Lung (tissue), 12 donors: ENCODE measurements around the gene ADGRA1. TPM values are rescaled to one million over a fixed set of nuclear protein-coding genes. Genes with fewer than 3 reads are reported as not detected.

Source experiments
- ATAC-seq: fragments of 200-7000 bp; cut with Tn5 transposase; one replicate; pipeline ENCODE4 v1.9.1; 2020; ENCODE audit warnings: moderate number of reproducible peaks; ENCODE audit not compliant: insufficient read depth, low FRiP score
- DNase-seq, 3 donors: peaks; one replicate each; pipeline ENCODE4 v3.0.0-alpha.2; 2013 to 2017
- H3K27ac ChIP-seq, 2 donors: one replicate each; pipeline ENCODE4 v1.5.1; 2013; ENCODE audit warnings: mild to moderate bottlenecking in 2 of 2, moderate library complexity in 2 of 2, control low read depth in 1 of 2, inconsistent platforms in 1 of 2, low read depth in 1 of 2, low read length in 1 of 2
- H3K27me3 ChIP-seq, 3 donors: one replicate each; pipeline ENCODE4 v1.5.1; 2013; ENCODE audit warnings: low read length in 2 of 3; ENCODE audit not compliant: control insufficient read depth in 3 of 3, insufficient read depth in 3 of 3
- H3K36me3 ChIP-seq, 4 donors: one replicate each; pipeline ENCODE4 v1.5.1; 2013; ENCODE audit warnings: low read length in 4 of 4, mild to moderate bottlenecking in 1 of 4, moderate library complexity in 1 of 4; ENCODE audit not compliant: control insufficient read depth in 4 of 4, insufficient read depth in 4 of 4
- H3K4me1 ChIP-seq, 5 donors: one replicate each; pipeline ENCODE4 v1.5.1; 2013; ENCODE audit warnings: low read length in 5 of 5, mild to moderate bottlenecking in 2 of 5, moderate library complexity in 1 of 5; ENCODE audit not compliant: control insufficient read depth in 5 of 5, insufficient read depth in 5 of 5
- H3K4me3 ChIP-seq: one replicate; pipeline ENCODE4 v1.5.1; 2013; ENCODE audit warnings: mild to moderate bottlenecking, control low read depth, moderate library complexity
- H3K9ac ChIP-seq, 2 donors: one replicate each; pipeline ENCODE4 v1.5.1; 2013; ENCODE audit warnings: low read length in 2 of 2, control low read depth in 1 of 2; ENCODE audit not compliant: insufficient read depth in 1 of 2
- H3K9me3 ChIP-seq, 4 donors: one replicate each; pipeline ENCODE4 v1.5.1; 2013; ENCODE audit warnings: low read length in 3 of 4, mild to moderate bottlenecking in 1 of 4, moderate library complexity in 1 of 4; ENCODE audit not compliant: control insufficient read depth in 4 of 4, insufficient read depth in 3 of 4
- CTCF ChIP-seq: IDR thresholded peaks from 2 replicates; pipeline ENCODE4 v1.5.1; 2012; ENCODE audit warnings: mild to moderate bottlenecking; ENCODE audit errors: control extremely low read depth, extremely low read depth
- WGBS, 2 donors: extraction: QIAGEN DNeasy Blood & Tissue Kit; methylation state at CpG; one replicate each; pipeline ENCODE4 v1.1.7; 2013; 5-methylcytosine and 5-hydroxymethylcytosine counted together
- polyA plus RNA-seq, 2 donors: library from polyadenylated mRNA; stranded (reverse); fragments of 200-250 nt; gene quantifications; one replicate each; pipeline ENCODE4 v1.2.1, GENCODE V29; 2013
- total RNA-seq, 2 donors: library from RNA; depleted of rRNA in 1 of 2; stranded (reverse); fragments of >200 nt in 1 of 2; gene quantifications; one replicate each; pipeline ENCODE4 v1.2.1, GENCODE V29; 2014 to 2021
- donor health status: control.
- donor health status: control.
- donor health status: Bipolar disorder and iron deficiency.
- donor health status: healthy.
- donor health status: DM: yes; HTN: yes; CAD: no.

Gene ADGRA1
- total and polyA plus RNA-seq, 4 donors = 0.05 to 1.3 (median 0.20) TPM

GRCh38 chr10:133142523-133143199, 54.9 kb downstream of the ADGRA1 start:
- H3K36me3 ChIP-seq = no peaks in the 10 kb centered on the region
- WGBS, 2 donors = 80 to 86% methylated on average over 24 of the region's 24 CpGs
- H3K27ac ChIP-seq = no peak overlapping the region
- TF ChIP-seq CTCF = no peak
- H3K27me3 ChIP-seq = peaks cover 0 to 8% (median 4%) of the 10 kb centered on the region in 3 donors
- no peak for ATAC-seq
- no peaks in the 10 kb centered on the region for H3K9me3 ChIP-seq
- no peak for DNase-seq
- no peak overlapping the region for H3K9ac ChIP-seq
- no peaks in the 10 kb centered on the region for H3K4me1 ChIP-seq
- no peak overlapping the region for H3K4me3 ChIP-seq

- WGBS, 2 donors = 60 to 78% methylated on average over 10 of the region's 10 CpGs
- no peak for TF ChIP-seq CTCF
- no peaks in the 10 kb centered on the region for H3K36me3 ChIP-seq
- DNase-seq (no peak), ATAC-seq (no peak)
- no peak overlapping the region for H3K27ac ChIP-seq
- no peak overlapping the region for H3K9ac ChIP-seq
- no peaks in the 10 kb centered on the region for H3K9me3 ChIP-seq
- H3K4me1 ChIP-seq = no peaks in the 10 kb centered on the region
- no peak overlapping the region for H3K4me3 ChIP-seq
- H3K27me3 ChIP-seq = peaks cover 0 to 8% (median 4%) of the 10 kb centered on the region in 3 donors
These were observed 55.4 kb downstream of the ADGRA1 start for GRCh38 chr10:133143200-133143533.

GRCh38 chr10:133143546-133143945, 55.8 kb downstream of the ADGRA1 start:
- H3K27ac ChIP-seq = no peak overlapping the region
- H3K9ac ChIP-seq = no peak overlapping the region
- no peaks in the 10 kb centered on the region for H3K36me3 ChIP-seq
- peaks cover 0 to 8% (median 4%) of the 10 kb centered on the region in 3 donors for H3K27me3 ChIP-seq
- H3K9me3 ChIP-seq = no peaks in the 10 kb centered on the region
- no peaks in the 10 kb centered on the region for H3K4me1 ChIP-seq
- ATAC-seq (no peak), DNase-seq (no peak)
- TF ChIP-seq CTCF = no peak
- 53 to 77% methylated on average over 9 of the region's 9 CpGs for WGBS, 2 donors
- H3K4me3 ChIP-seq = no peak overlapping the region

- Histone ChIP-seq H3K4me3 (no peak overlapping the region), H3K27me3 (peaks cover 0 to 8% (median 4%) of the 10 kb centered on the region in 3 donors), H3K9ac (no peak overlapping the region), H3K9me3 (no peaks in the 10 kb centered on the region), H3K36me3 (no peaks in the 10 kb centered on the region), H3K4me1 (no peaks in the 10 kb centered on the region), H3K27ac (no peak overlapping the region)
- ATAC-seq = no peak
- DNase-seq = peak in 1 of 3 donors; percentile 6
- WGBS, 2 donors = 93 to 94% methylated on average over 7 of the region's 7 CpGs
- no peak for TF ChIP-seq CTCF
These were observed 57.0 kb downstream of the ADGRA1 start for GRCh38 chr10:133144771-133145170.
